Caco-2 (cell line): Measurements from ENCODE around the gene FBXO17. TPM values are rescaled to one million over a fixed set of nuclear protein-coding genes. Genes with fewer than 3 reads are reported as not detected.
A peak's percentile ranks its signal among the peaks of the same experiment; 100 is the strongest.

Source experiments
- BruUV-seq: library from RNA; stranded (reverse); fragments of 400-500 nt; replicated peaks from 2 replicates; lab custom pipeline; 2021; lab: Mats Ljungman, UMichigan
- CTCF ChIA-PET: fragments of 300-600 bp; sonication (Branson Sonifier 250); formaldehyde crosslinking; loops from one replicate; lab custom pipeline; 2022; ENCODE audit warnings: antibody characterized with exemption; lab: Charles Lee
- POLR2A ChIA-PET: fragments of 300-600 bp; sonication (Branson Sonifier 250); formaldehyde crosslinking; loops from one replicate; lab custom pipeline; 2022; ENCODE audit warnings: antibody characterized with exemption; lab: Charles Lee
- DNase-seq, 2 experiments: peaks; one replicate each; pipeline versions ENCODE4 v3.0.0 to v3.0.0-alpha.2; 2020 to 2022
- H3K27me3 ChIP-seq: replicated peaks from 2 replicates; pipeline ENCODE4 v1.6.0; 2011; ENCODE audit warnings: low read length; ENCODE audit not compliant: control insufficient read depth, insufficient read depth
- H3K36me3 ChIP-seq: 2 replicates; pipeline ENCODE4 v1.5.1; 2011; ENCODE audit warnings: low read length; ENCODE audit not compliant: control insufficient read depth, insufficient read depth
- H3K4me1 ChIP-seq: fragments of 250-450 bp; sonication (Bioruptor Pico); 2 replicates; pipeline ENCODE4 v1.5.1; 2020; ENCODE audit warnings: mild to moderate bottlenecking
- H3K4me3 ChIP-seq: 2 replicates; pipeline ENCODE4 v1.5.1; 2011; ENCODE audit warnings: low read depth, mild to moderate bottlenecking, control low read depth, low read length
- H3K9me3 ChIP-seq: fragments of 250-450 bp; sonication (Bioruptor Pico); 2 replicates; pipeline ENCODE4 v1.5.1; 2020; ENCODE audit warnings: mild to moderate bottlenecking, moderate library complexity
- H3K27ac Mint-ChIP-seq: one replicate; pipeline ENCODE4 v1.8.0; 2022; ENCODE audit warnings: mixed read lengths; ENCODE audit not compliant: unreplicated experiment
- H3K27me3 Mint-ChIP-seq: one replicate; pipeline ENCODE4 v1.8.0; 2022; ENCODE audit warnings: mixed read lengths; ENCODE audit not compliant: insufficient read depth, unreplicated experiment
- H3K36me3 Mint-ChIP-seq: one replicate; pipeline ENCODE4 v1.8.0; 2022; ENCODE audit warnings: mild to moderate bottlenecking, mixed read lengths; ENCODE audit not compliant: insufficient read depth, unreplicated experiment
- H3K4me1 Mint-ChIP-seq: one replicate; pipeline ENCODE4 v1.8.0; 2022; ENCODE audit warnings: low read depth, mixed read lengths; ENCODE audit not compliant: unreplicated experiment
- H3K4me3 Mint-ChIP-seq: one replicate; pipeline ENCODE4 v1.8.0; 2022; ENCODE audit warnings: mild to moderate bottlenecking, moderate library complexity, mixed read lengths; ENCODE audit not compliant: unreplicated experiment
- H3K9me3 Mint-ChIP-seq: one replicate; pipeline ENCODE4 v1.8.0; 2022; ENCODE audit warnings: mixed read lengths; ENCODE audit not compliant: unreplicated experiment
- CTCF ChIP-seq, 2 experiments: fragments of 200-600 bp in 1 of 2; IDR thresholded peaks; 1 replicate in 1 of 2; 2 replicates in 1 of 2; pipeline versions ENCODE4 v1.5.1 to v1.8.0; 2011 to 2022; ENCODE audit warnings: antibody characterized with exemption in 1 of 2, control low read depth in 1 of 2, inconsistent platforms in 1 of 2, low read depth in 1 of 2, low read length in 1 of 2, mild to moderate bottlenecking in 1 of 2, moderate library complexity in 1 of 2; ENCODE audit not compliant: insufficient read depth in 1 of 2, severe bottlenecking in 1 of 2, unreplicated experiment in 1 of 2
- intact Hi-C: fragments of 100-400 bp; cut with micrococcal nuclease; formaldehyde crosslinking; loops from one replicate; pipeline ENCODE4 v1.10.0; 2022; ENCODE audit not compliant: unreplicated experiment
- total RNA-seq: library from RNA; stranded (reverse); gene quantifications from 2 replicates; pipeline ENCODE4 v1.2.3, GENCODE V29; 2022

The FBXO17 gene
- total RNA-seq, 1 experiment from 2014 or later: 42.8 TPM

DNA sequence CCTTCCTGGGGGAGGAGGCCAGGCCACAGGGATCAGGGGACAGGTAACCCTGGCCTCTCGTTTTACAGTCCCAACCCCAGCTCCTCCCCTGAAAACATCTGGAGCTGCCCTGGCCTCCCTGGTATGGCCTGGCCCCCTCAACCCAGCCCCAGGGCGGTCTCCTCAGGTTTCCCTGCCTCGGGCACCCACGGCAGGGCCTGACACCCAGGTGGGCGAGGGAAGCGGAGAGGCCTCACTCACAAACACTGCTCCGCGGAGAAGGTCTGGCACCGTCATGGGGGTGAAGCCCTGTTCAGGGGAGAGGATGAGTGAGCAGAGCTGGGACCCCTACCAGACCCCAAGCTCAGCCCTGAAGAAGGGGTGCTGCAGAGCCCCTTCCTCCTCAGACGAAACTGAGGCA is 57.0 kb downstream of the FBXO17 start:
- ChIA-PET POLR2A (interaction anchor here (0.6 to 1.3 kb wide), 2 partner anchors 12 to 196 kb away, joined by 3 to 5 read pairs; partner anchors contain the start of genes MRPS12 and SARS2), CTCF (interaction anchor here (1.1 to 1.6 kb wide), 2 partner anchors 11 to 12 kb away, joined by 3 to 8 read pairs; partner anchors contain the start of genes MRPS12 and SARS2)

GRCh38 chr19:38917921-38918491 is 57.5 kb downstream of the FBXO17 start:
- H3K9me3 ChIP-seq: no peaks in the 10 kb centered on the region
- peak; percentile 47 to 52 for TF ChIP-seq CTCF (IDR thresholded peaks at IDR 0.05; ENCODE audit: insufficient read depth in 1 of 2, low read depth in 1 of 2, low read length in 1 of 2, severe bottlenecking in 1 of 2, unreplicated experiment in 1 of 2)
- intact Hi-C loops: no loop called here
- Mint-ChIP-seq H3K27me3 (no peaks in the 10 kb centered on the region), H3K9me3 (no peaks in the 10 kb centered on the region), H3K4me1 (no peaks in the 10 kb centered on the region), H3K27ac (no peak overlapping the region), H3K4me3 (no peak overlapping the region), H3K36me3 (peaks cover 30% of the 10 kb centered on the region)
- H3K27me3 ChIP-seq: no peaks in the 10 kb centered on the region
- no peak overlapping the region for H3K4me3 ChIP-seq
- no TSS peak for BruUV-seq
- no peaks in the 10 kb centered on the region; the same call in 1 of the 2 replicates for H3K36me3 ChIP-seq
- no peaks in the 10 kb centered on the region for H3K4me1 ChIP-seq
- ChIA-PET POLR2A (interaction anchor here (0.6 to 1.3 kb wide), 2 partner anchors 13 to 264 kb away, joined by 3 to 5 read pairs; partner anchors contain the start of genes MRPS12 and SARS2), CTCF (interaction anchor here (0.7 to 1.6 kb wide), 3 partner anchors 11 to 13 kb away, joined by 3 to 8 read pairs (median 3); partner anchors contain the start of genes MRPS12 and SARS2)
- peak; percentile 63 to 72 for DNase-seq

More for the DNA sequence above, 57.0 kb downstream of the FBXO17 start:
- no peaks in the 10 kb centered on the region for H3K27me3 ChIP-seq
- Mint-ChIP-seq H3K4me3 (no peak overlapping the region), H3K27me3 (no peaks in the 10 kb centered on the region), H3K4me1 (no peaks in the 10 kb centered on the region), H3K36me3 (peaks cover 25% of the 10 kb centered on the region), H3K9me3 (no peaks in the 10 kb centered on the region), H3K27ac (no peak overlapping the region)
- no peak overlapping the region for H3K4me3 ChIP-seq
- intact Hi-C loops: no loop called here
- no peaks in the 10 kb centered on the region for H3K4me1 ChIP-seq
- no peaks in the 10 kb centered on the region for H3K9me3 ChIP-seq
- H3K36me3 ChIP-seq: no peaks in the 10 kb centered on the region; the same call in 1 of the 2 replicates
- no peak for TF ChIP-seq CTCF (IDR thresholded peaks at IDR 0.05; ENCODE audit: insufficient read depth in 1 of 2, low read depth in 1 of 2, low read length in 1 of 2, severe bottlenecking in 1 of 2, unreplicated experiment in 1 of 2)
- BruUV-seq: no TSS peak
- DNase-seq: no peak

GRCh38 chr19:38917516-38917915 is 58.0 kb downstream of the FBXO17 start:
- Mint-ChIP-seq H3K4me1 (no peaks in the 10 kb centered on the region), H3K4me3 (no peak overlapping the region), H3K27ac (no peak overlapping the region), H3K36me3 (peaks cover 33% of the 10 kb centered on the region), H3K9me3 (no peaks in the 10 kb centered on the region), H3K27me3 (no peaks in the 10 kb centered on the region)
- H3K9me3 ChIP-seq: no peaks in the 10 kb centered on the region
- H3K4me1 ChIP-seq: no peaks in the 10 kb centered on the region
- CTCF ChIA-PET: interaction anchor here (0.7 kb wide), 1 partner anchor 13 kb away, joined by 3 read pairs; the partner anchor contains the start of genes MRPS12 and SARS2
- no peak for TF ChIP-seq CTCF (IDR thresholded peaks at IDR 0.05; ENCODE audit: insufficient read depth in 1 of 2, low read depth in 1 of 2, low read length in 1 of 2, severe bottlenecking in 1 of 2, unreplicated experiment in 1 of 2)
- POLR2A ChIA-PET: interaction anchor here (0.6 kb wide), 1 partner anchor 264 kb away, joined by 3 read pairs; no protein-coding TSS in a partner anchor
- BruUV-seq: no TSS peak
- DNase-seq: no peak
- no peaks in the 10 kb centered on the region for H3K27me3 ChIP-seq
- no peaks in the 10 kb centered on the region; the same call in 1 of the 2 replicates for H3K36me3 ChIP-seq
- intact Hi-C loops: no loop called here
- no peak overlapping the region for H3K4me3 ChIP-seq
